ENCODE measurements around the gene RHOH. TPM values are rescaled to one million over a fixed set of nuclear protein-coding genes. Genes with fewer than 3 reads are reported as not detected.
"Not testable (repeated sequence)": the region's sequence is repeated elsewhere in the genome, so short reads cannot be mapped to it uniquely, and the experiment has no call there.

Gene RHOH
- total RNA-seq, 1 donor from 2014 or later, result 0.78 TPM

- no peak for DNase-seq (ENCODE audit: low spot score)
- intact Hi-C loops (cut with DNase I), result no loop called here
Measured at GRCh38 chr4:40281913-40282312, 85.1 kb downstream of the RHOH start.

GRCh38 chr4:40282857-40283256, 86.0 kb downstream of the RHOH start:
- intact Hi-C loops (cut with DNase I); DNase-seq (ENCODE audit: low spot score): not testable (repeated sequence)

GRCh38 chr4:40283413-40283812, 86.6 kb downstream of the RHOH start:
- no peak for DNase-seq (ENCODE audit: low spot score)
- intact Hi-C loops (cut with DNase I), result no loop called here

GRCh38 chr4:40283968-40284367, 87.1 kb downstream of the RHOH start:
- intact Hi-C loops (cut with DNase I), result no loop called here
- DNase-seq (ENCODE audit: low spot score), result no peak

GRCh38 chr4:40285692-40286091, 88.9 kb downstream of the RHOH start:
- DNase-seq (ENCODE audit: low spot score), result no peak
- intact Hi-C loops (cut with DNase I), result no loop called here

- DNase-seq (ENCODE audit: low spot score), result no peak
- intact Hi-C loops (cut with DNase I), result no loop called here
Measured at GRCh38 chr4:40288566-40288965, 91.7 kb downstream of the RHOH start.

- intact Hi-C loops (cut with DNase I), result no loop called here
- DNase-seq (ENCODE audit: low spot score), result no peak
Measured at GRCh38 chr4:40289366-40290188, 92.7 kb downstream of the RHOH start.

- intact Hi-C loops (cut with DNase I); DNase-seq (ENCODE audit: low spot score): not testable (repeated sequence)
Measured at GRCh38 chr4:40290611-40291186, 93.9 kb downstream of the RHOH start.

- intact Hi-C loops (cut with DNase I), result no loop called here
- no peak for DNase-seq (ENCODE audit: low spot score)
Measured at GRCh38 chr4:40292313-40292759, 95.5 kb downstream of the RHOH start.

- intact Hi-C loops (cut with DNase I), result no loop called here
- no peak for DNase-seq (ENCODE audit: low spot score)
Measured at GRCh38 chr4:40294339-40294738, 97.5 kb downstream of the RHOH start.

DNA sequence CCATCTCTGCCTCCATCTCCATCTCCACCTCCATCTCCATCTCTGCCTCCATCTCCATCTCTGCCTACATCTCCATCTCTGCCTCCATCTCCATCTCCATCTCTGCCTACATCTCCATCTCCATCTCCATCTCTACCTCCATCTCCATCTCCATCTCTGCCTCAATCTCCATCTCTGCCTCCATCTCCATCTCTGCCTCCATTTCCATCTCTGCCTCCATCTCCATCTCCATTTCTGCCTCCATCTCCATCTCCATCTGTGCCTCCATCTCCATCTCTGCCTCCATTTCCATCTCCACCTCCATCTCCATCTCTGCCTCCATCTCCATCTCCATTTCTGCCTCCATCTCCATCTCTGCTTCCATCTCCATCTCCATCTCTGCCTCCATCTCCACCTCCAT, 98.2 kb downstream of the RHOH start:
- DNase-seq (ENCODE audit: low spot score); intact Hi-C loops (cut with DNase I): not testable (repeated sequence)

GRCh38 chr4:40295572-40295971, 98.7 kb downstream of the RHOH start:
- intact Hi-C loops (cut with DNase I), result no loop called here
- DNase-seq (ENCODE audit: low spot score), result no peak

Other genes starting within 250 kb of the RHOH start
- 33.1 TPM for gene PDS5A, start 219.1 kb upstream of the RHOH start, total RNA-seq
- 5.2 TPM for gene N4BP2, start 140.2 kb upstream of the RHOH start, total RNA-seq
- gene CHRNA9, start 138.3 kb downstream of the RHOH start, total RNA-seq, result not detected